Eye (tissue), 1 donor: Measurements from ENCODE around the gene FMO1.
"Not testable (repeated sequence)": the region's sequence is repeated elsewhere in the genome, so short reads cannot be mapped to it uniquely, and the experiment has no call there.

Experiments used
- DNase-seq: peaks from one replicate; pipeline ENCODE4 v3.0.0-alpha.2; 2015

Gene FMO1

GRCh38 chr1:171290621-171291020, 42.3 kb downstream of the FMO1 start:
- no peak for DNase-seq

DNA sequence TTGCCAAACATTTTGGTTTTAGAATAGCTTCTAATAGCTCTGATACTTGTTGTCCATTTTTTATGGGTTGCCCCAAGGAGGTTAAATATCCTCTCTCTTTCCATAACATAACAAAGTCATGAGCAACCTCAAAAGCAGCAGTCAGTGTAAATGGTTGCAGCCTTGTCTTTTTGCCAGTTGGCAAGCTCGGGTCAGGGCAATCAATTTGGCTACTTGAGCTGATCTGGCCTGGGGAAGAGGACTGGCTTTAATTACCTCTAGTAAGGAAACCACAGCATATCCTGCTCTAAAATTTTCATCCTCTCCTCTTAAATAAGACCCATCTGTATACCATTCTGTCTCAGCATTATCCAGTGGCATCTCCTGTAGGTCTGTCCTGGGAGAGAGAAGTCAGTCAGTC, 44.5 kb downstream of the FMO1 start:
- DNase-seq = no peak

DNA sequence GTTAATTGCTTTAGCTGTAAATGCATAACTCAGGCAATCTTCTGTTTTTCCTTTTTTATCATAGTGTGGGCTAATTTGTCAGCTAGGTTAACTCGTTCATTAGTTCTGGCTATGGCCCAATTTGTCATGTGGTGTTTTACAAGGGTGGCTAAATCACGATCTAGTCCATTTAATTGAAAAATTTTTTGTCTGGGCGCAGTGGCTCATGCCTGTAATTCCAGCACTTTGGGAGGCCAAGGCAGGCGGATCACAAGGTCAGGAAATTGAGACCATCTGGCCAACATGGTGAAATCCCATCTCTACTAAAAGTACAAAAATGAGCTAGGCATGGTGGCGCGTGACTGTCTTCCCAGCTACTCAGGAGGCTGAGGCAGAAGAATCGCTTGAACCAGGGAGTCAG, 47.1 kb downstream of the FMO1 start:
- DNase-seq = not testable (repeated sequence)

GRCh38 chr1:171295821-171296220, 47.5 kb downstream of the FMO1 start:
- no peak for DNase-seq

GRCh38 chr1:171296897-171297296, 48.6 kb downstream of the FMO1 start:
- no peak for DNase-seq

DNA sequence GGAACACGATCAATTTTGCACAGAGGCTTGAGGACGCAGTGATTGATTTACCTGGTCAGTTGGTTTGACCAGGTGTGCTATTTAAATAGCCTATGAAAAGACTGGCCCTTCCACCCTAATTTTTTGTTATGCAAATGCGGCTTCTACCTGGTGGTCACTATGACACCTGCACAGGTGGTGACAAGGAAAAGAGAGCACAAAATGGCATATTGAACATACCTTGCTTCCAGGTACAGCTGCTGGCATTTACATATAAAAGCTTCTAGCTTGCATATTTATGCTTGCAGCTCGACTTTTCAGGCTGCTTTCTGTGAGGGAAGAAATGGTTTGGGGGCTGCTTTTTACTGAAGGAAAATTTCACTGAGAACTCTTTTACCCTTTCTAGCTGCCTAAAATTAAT, 50.4 kb downstream of the FMO1 start:
- DNase-seq = no peak

DNA sequence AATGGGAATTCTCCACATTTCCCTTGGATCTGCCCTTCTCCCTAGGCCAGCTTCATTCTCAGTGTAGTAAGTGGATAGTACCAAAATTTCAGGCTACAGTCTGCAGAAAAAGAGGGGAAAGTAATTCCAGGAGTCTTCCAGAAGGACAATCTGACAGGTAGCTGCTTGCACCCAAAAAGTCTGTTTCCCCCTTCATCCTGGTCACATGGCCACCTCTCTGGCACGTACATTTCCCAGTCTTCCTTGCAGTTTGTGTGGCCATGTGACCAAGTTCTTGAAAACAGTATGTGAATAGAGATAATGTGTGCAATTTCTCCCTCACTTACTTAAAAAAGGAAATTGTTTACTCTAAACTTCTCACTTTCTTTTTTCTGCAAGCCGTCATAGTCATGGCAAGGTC, 51.0 kb downstream of the FMO1 start:
- DNase-seq = no peak

DNA sequence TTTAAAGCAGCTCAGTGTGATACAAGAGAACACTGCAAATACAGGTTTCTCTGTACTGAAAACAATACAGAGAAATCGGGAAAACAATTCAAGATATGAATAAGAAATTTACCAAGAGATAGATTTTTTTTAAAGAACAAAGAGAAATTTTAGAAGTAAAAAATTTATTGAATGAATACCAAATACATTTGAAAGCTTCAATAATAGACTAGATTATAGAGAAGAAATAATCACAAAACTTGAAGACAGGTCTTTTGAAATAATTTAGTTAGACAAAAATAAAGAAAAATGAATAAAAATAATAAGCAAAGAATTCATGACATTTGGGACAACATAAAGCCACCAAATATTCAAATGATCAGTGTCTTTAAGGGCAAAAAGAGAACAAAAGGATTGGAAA, 52.1 kb downstream of the FMO1 start:
- no peak for DNase-seq

- DNase-seq = no peak
Measured at GRCh38 chr1:171310661-171311087, 62.4 kb downstream of the FMO1 start.

DNA sequence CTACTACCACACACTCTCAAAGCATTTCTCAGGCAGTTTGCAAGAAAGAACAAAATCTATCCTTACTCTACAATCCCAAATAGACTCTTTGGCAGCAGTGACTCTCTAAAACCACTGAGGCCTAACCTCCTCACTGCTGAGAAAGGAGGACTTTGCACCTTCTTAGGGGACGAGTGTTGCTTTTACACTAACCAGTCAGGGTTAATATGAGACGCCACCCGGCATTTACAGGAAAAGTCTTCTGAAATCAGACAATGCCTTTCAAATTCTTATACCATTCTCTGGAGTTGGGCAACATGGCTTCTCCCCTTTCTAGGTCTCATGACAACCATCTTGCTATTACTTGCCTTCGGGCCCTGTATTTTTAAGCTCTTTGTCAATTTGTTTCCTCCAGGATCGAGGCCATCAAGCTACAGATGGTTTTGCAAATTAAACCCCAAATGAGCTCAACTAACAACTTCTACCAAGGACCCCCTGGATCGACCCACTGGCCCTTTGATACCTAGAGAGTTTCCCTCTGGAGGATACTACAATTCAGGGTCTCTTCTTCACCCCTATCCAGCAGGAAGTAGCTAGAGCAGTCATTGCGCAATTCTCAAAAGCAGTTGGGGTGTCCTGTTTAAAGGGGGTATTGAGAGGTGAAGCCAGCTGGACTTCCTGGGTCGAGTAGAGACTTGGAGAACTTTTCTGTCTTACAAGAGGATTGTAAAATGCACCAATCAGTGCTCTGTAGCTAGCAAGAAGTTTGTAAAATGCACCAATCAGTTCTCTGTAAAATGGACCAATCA, 63.7 kb downstream of the FMO1 start:
- no peak for DNase-seq

DNA sequence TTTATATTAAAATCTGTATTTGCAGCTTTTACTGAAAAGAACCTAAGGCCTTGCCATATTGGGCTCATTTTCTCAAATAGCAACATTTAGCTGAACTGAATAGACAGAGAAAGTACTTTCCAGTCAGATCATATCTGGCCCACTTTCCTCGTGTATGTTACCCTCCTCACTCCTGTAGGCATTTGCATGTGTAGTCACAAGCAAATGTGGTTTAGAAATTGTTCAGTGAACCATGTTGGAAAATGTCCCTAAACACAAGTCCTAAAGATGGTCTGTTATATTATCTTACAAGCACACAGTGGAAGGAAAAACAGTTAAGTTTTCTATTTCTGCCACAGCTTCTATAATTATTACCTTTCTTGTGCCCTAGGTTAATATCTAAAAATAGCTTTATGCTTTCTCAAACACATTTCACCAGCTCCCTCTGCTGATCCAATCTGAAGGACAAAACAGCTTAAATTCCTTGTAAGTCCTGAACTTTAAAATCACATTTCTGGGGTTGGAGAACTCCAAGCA, 65.1 kb downstream of the FMO1 start:
- no peak for DNase-seq

DNA sequence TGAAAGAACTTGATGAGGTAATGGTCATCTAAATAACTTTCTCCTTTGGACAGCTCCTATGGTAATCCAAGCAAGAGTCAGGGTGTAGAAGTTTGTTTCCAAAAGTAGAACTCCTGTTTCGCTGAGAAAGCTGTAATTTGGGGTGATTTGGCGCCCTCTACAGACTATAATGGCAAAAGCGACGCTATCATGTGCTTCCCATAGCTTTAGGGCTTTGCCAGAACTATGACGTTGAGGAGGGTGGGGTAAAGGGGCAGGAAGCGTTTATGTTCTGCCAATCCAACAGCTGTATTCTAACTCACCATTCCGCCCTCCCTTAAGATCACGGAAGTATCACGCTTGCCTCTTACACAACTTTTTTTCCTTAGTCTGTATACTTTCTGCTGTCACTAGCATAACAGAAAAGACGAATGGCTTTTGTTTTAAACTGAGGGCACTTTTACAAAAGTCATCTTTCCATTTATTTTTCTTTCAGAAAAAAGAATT, 65.6 kb downstream of the FMO1 start, which contains the start of gene FMO4:
Gene FMO4, plus strand, starts transcription at position 349 of the 486 bp plus-strand sequence. CDS start 5,643 bp downstream, outside the sequence.
- DNase-seq = peak; percentile 98

DNA sequence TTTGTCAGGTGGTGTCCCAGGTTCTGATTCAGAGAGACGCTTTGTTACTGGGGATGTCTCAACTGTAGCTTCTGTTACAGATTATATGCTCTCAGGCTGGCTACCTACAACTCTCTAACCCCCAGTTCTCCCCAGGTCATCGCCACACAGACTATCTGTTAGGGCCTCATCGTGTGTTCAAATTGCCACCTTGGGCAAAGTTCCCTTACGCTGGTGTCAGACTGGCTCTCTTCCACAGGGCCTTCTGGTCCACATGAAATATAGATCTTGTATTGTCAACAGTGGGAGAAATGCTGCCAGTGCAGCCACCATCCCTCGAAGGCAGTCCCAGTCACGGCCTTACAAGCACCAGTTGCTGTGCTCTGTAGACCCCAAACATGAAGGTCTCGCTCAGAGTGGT, 81.0 kb downstream of the FMO1 start:
- DNase-seq = no peak

DNA sequence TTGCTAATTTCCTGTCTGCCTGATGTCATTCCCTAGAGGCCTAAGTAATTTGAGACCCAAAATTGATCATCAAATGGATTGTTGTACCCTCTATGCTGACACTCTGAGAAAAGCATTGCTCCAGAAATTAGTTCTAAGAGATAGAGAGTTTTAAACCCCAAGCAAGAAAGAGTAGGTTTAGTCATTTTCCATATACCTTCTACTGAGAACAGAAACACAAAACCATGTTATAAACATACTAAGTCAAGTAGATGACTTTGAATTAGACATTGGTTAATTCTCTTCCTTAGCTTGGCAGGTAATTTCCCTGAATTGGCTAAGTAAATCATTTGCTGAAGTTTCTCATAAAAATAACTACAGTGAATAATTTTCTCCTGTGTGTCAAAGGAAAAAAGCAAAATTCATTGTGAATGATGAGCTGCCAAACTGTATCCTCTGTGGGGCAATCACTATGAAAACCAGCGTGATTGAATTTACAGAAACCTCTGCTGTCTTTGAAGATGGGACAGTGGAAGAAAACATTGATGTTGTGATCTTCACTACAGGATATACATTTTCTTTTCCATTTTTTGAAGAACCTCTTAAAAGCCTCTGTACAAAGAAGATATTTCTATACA, 85.8 kb downstream of the FMO1 start:
- DNase-seq = no peak
